NB4 (cell line): ENCODE measurements around the gene SP140.

Source experiments
- CTCF ChIP-seq: IDR thresholded peaks from one replicate; pipeline ENCODE4 v1.5.1; 2012; ENCODE audit warnings: low read depth, low read length
- POLR2A ChIP-seq: IDR thresholded peaks from 2 replicates; pipeline ENCODE4 v1.6.1; 2011; ENCODE audit warnings: mild to moderate bottlenecking; ENCODE audit not compliant: insufficient read length; ENCODE audit errors: extremely low read depth

GRCh38 chr2:230266638-230267037, 41.1 kb downstream of the SP140 start:
- no peak for TF ChIP-seq POLR2A
- no peak for TF ChIP-seq CTCF
